Stimulated activated naive CD4-positive, alpha-beta T cell (primary cell): ENCODE data around the gene CYP27B1.

Experiments
- DNase-seq, 6 experiments: peaks; one replicate each; lab custom pipeline; 2025; lab: John Stamatoyannopoulos, UW

The CYP27B1 gene

GRCh38 chr12:57766464-57767304 lies at the start of gene CYP27B1:
Gene CYP27B1, minus strand, starts transcription at chr12:57767078. Its CDS starts 37 bp downstream, at chr12:57767041.
- DNase-seq = no peak

GRCh38 chr12:57816001-57816854 lies 49.4 kb upstream of the CYP27B1 start:
- DNase-seq = no peak

GRCh38 chr12:57815177-57816000 lies 48.5 kb upstream of the CYP27B1 start:
- no peak for DNase-seq

GRCh38 chr12:57813971-57814772 lies 47.3 kb upstream of the CYP27B1 start:
- no peak for DNase-seq

- no peak for DNase-seq
These were observed 46.5 kb upstream of the CYP27B1 start for GRCh38 chr12:57813111-57813970.

GRCh38 chr12:57811028-57811755 lies 44.3 kb upstream of the CYP27B1 start:
- DNase-seq = no peak

- no peak for DNase-seq
These were observed 43.6 kb upstream of the CYP27B1 start for GRCh38 chr12:57810450-57810849.

- no peak for DNase-seq
These were observed 42.5 kb upstream of the CYP27B1 start for GRCh38 chr12:57809425-57809824.

- DNase-seq = no peak
These were observed 41.5 kb upstream of the CYP27B1 start for GRCh38 chr12:57808351-57808750.

- DNase-seq = no peak
These were observed 40.4 kb upstream of the CYP27B1 start for GRCh38 chr12:57807285-57807684.

- DNase-seq = no peak
These were observed 39.8 kb upstream of the CYP27B1 start for GRCh38 chr12:57806677-57807076.

- DNase-seq = peak in 3 of 6 experiments; percentile 10 to 24 (median 12)
These were observed 36.5 kb upstream of the CYP27B1 start for GRCh38 chr12:57803319-57803893.

GRCh38 chr12:57802607-57803006 lies 35.7 kb upstream of the CYP27B1 start:
- DNase-seq = no peak

GRCh38 chr12:57800965-57801364 lies 34.1 kb upstream of the CYP27B1 start:
- no peak for DNase-seq

GRCh38 chr12:57797933-57798332 lies 31.1 kb upstream of the CYP27B1 start:
- no peak for DNase-seq

GRCh38 chr12:57796996-57797395 lies 30.1 kb upstream of the CYP27B1 start:
- no peak for DNase-seq

GRCh38 chr12:57795354-57795753 lies 28.5 kb upstream of the CYP27B1 start:
- no peak for DNase-seq

GRCh38 chr12:57793920-57794319 lies 27.0 kb upstream of the CYP27B1 start:
- DNase-seq = no peak

- no peak for DNase-seq
These were observed 17.0 kb upstream of the CYP27B1 start for GRCh38 chr12:57783861-57784260.
